Endothelial cell of umbilical vein (primary cell): ENCODE measurements around the gene MAPKBP1. TPM values are rescaled to one million over a fixed set of nuclear protein-coding genes. Genes with fewer than 3 reads are reported as not detected.

ENCODE experiments used
- BruUV-seq: library from RNA; stranded (reverse); fragments of 400-500 nt; replicated peaks from 2 replicates; lab custom pipeline; 2021; lab: Mats Ljungman, UMichigan
- CTCF ChIA-PET: fragments of 300-600, 350-600 bp; sonication (Branson Sonifier 250); formaldehyde crosslinking; loops from one replicate; lab custom pipeline; 2021; ENCODE audit warnings: antibody characterized with exemption, inconsistent platforms; lab: Charles Lee
- POLR2A ChIA-PET: fragments of 300-600, 350-600 bp; sonication (Branson Sonifier 250); formaldehyde crosslinking; loops from one replicate; lab custom pipeline; 2021; ENCODE audit warnings: antibody characterized with exemption, inconsistent platforms; lab: Charles Lee
- DNase-seq: peaks from one replicate; pipeline ENCODE4 v3.0.0-alpha.2; 2011; ENCODE audit warnings: low read depth, low spot score
- FAIRE-seq: peaks from 2 replicates; lab custom pipeline; 2011; peaks lifted over from hg19 to GRCh38; lab: Jason Lieb, UNC
- H2AFZ ChIP-seq: 2 replicates; pipeline ENCODE4 v1.6.0; 2012; ENCODE audit warnings: low read depth, low read length, control low read depth, inconsistent platforms
- H3K27ac ChIP-seq: 2 replicates; pipeline ENCODE4 v1.5.1; 2011; ENCODE audit warnings: low read depth, mild to moderate bottlenecking, control low read depth, low read length, moderate library complexity; ENCODE audit not compliant: insufficient read depth
- H3K27me3 ChIP-seq, 2 experiments: 2 replicates each; pipeline versions ENCODE4 v1.6.0 to v1.6.1; 2011; ENCODE audit warnings: low read length in 2 of 2, mixed read lengths in 1 of 2; ENCODE audit not compliant: control insufficient read depth in 2 of 2, insufficient read depth in 2 of 2
- H3K36me3 ChIP-seq, 2 experiments: 2 replicates in 1 of 2; 3 replicates in 1 of 2; pipeline ENCODE4 v1.5.1; 2011; ENCODE audit warnings: low read length in 2 of 2, mild to moderate bottlenecking in 1 of 2, moderate library complexity in 1 of 2; ENCODE audit not compliant: control insufficient read depth in 2 of 2, insufficient read depth in 2 of 2; ENCODE audit errors: extremely low read depth in 1 of 2
- H3K4me1 ChIP-seq: 3 replicates; pipeline ENCODE4 v1.5.1; 2011; ENCODE audit warnings: mild to moderate bottlenecking, low read length; ENCODE audit not compliant: control insufficient read depth, insufficient read depth; ENCODE audit errors: extremely low read depth
- H3K4me2 ChIP-seq: 2 replicates; pipeline ENCODE4 v1.6.1; 2011; ENCODE audit warnings: low read length, control low read depth, mixed read lengths; ENCODE audit not compliant: insufficient read depth
- H3K4me3 ChIP-seq, 3 experiments: fragments of 200-600 bp in 1 of 3; sonication (generic), shearing (Covaris generic) in 1 of 3; replicated peaks in 1 of 3; 2 replicates each; pipeline ENCODE4 v1.5.1; 2011 to 2016; ENCODE audit warnings: control low read depth in 3 of 3, low read length in 3 of 3, mild to moderate bottlenecking in 2 of 3, inconsistent platforms in 1 of 3, low read depth in 1 of 3, moderate library complexity in 1 of 3; ENCODE audit not compliant: insufficient read depth in 1 of 3
- H3K79me2 ChIP-seq: 2 replicates; pipeline ENCODE4 v1.6.0; 2012; ENCODE audit warnings: low read length, inconsistent platforms; ENCODE audit not compliant: control insufficient read depth, insufficient read depth
- H3K9ac ChIP-seq: replicated peaks from 2 replicates; pipeline ENCODE3; 2011; ENCODE audit warnings: low read length, control low read depth; ENCODE audit not compliant: insufficient read depth; ENCODE audit errors: extremely low read depth
- H3K9me1 ChIP-seq: replicated peaks from 3 replicates; pipeline ENCODE4 v1.6.0; 2011; ENCODE audit warnings: mild to moderate bottlenecking, low read length; ENCODE audit not compliant: control insufficient read depth, insufficient read depth; ENCODE audit errors: extremely low read depth
- H3K9me3 ChIP-seq: replicated peaks from 2 replicates; pipeline ENCODE4 v1.5.1; 2012; ENCODE audit warnings: low read length, inconsistent platforms; ENCODE audit not compliant: control insufficient read depth, insufficient read depth
- H4K20me1 ChIP-seq: replicated peaks from 2 replicates; pipeline ENCODE3; 2011; ENCODE audit warnings: mild to moderate bottlenecking, low read length; ENCODE audit not compliant: control insufficient read depth, insufficient read depth; ENCODE audit errors: extremely low read depth
- EZH2 ChIP-seq: IDR thresholded peaks from 2 replicates; pipeline ENCODE4 v1.6.1; 2012; ENCODE audit warnings: borderline replicate concordance, low read depth, mild to moderate bottlenecking, moderate library complexity, low read length, inconsistent platforms; ENCODE audit not compliant: severe bottlenecking
- FOS ChIP-seq: IDR thresholded peaks from 2 replicates; pipeline ENCODE4 v1.6.1; 2011; ENCODE audit warnings: mild to moderate bottlenecking, low read length, moderate library complexity, borderline replicate concordance; ENCODE audit not compliant: insufficient read depth
- GATA2 ChIP-seq: IDR thresholded peaks from 2 replicates; pipeline ENCODE4 v1.7.0; 2011; ENCODE audit warnings: low read depth, mild to moderate bottlenecking, moderate library complexity, mixed read lengths, low read length; ENCODE audit not compliant: insufficient read length, insufficient read depth
- JUN ChIP-seq: IDR thresholded peaks from 2 replicates; pipeline ENCODE4 v1.6.1; 2011; ENCODE audit warnings: borderline replicate concordance, low read depth; ENCODE audit not compliant: insufficient read length, insufficient read depth
- MAX ChIP-seq: IDR thresholded peaks from 2 replicates; pipeline ENCODE4 v1.6.1; 2011; ENCODE audit not compliant: insufficient read depth, insufficient read length
- MYC ChIP-seq: IDR thresholded peaks from one replicate; pipeline ENCODE4 v1.6.1; 2011; ENCODE audit warnings: mild to moderate bottlenecking, low read depth, low read length
- POLR2A ChIP-seq: IDR thresholded peaks from 2 replicates; pipeline ENCODE4 v1.6.1; 2012; ENCODE audit warnings: low read depth, mild to moderate bottlenecking, control low read depth, low read length
- POLR2AphosphoS5 ChIP-seq: IDR thresholded peaks from 2 replicates; pipeline ENCODE4 v1.6.1; 2012; ENCODE audit warnings: low read depth, mild to moderate bottlenecking, control low read depth, low read length, moderate library complexity; ENCODE audit not compliant: insufficient read depth
- dilution Hi-C: fragments of 300-500 bp; cut with MboI; formaldehyde crosslinking; loops from one replicate; pipeline ENCODE4 v1.15.0; 2019; ENCODE audit warnings: low sequenced_read_pairs; ENCODE audit not compliant: extremely low pct_ligation_motif_present
- intact Hi-C: fragments of 100-400 bp; cut with micrococcal nuclease; formaldehyde crosslinking; loops from one replicate; pipeline ENCODE4 v1.10.0; 2022
- polyA plus RNA-seq, 4 experiments: library from polyadenylated mRNA; depleted of rRNA in 3 of 4; stranded (reverse) in 3 of 4; unstranded in 1 of 4; fragments of >200 nt; gene quantifications; 2 replicates each; pipeline versions ENCODE4 v1.2.1 to v1.2.3, GENCODE V29; 2011 to 2012; ENCODE audit warnings: missing spikeins in 1 of 4
- total RNA-seq: library from RNA; stranded (reverse); gene quantifications from 2 replicates; pipeline ENCODE4 v1.2.3, GENCODE V29; 2021
- TF ChIP-seq, protein P1 (sequence below), 2 donors: IDR thresholded peaks; 1 replicate in 1 of 2; 2 replicates in 1 of 2; pipeline ENCODE4 v1.5.1; 2011; ENCODE audit warnings: low read length in 2 of 2, mild to moderate bottlenecking in 2 of 2, moderate library complexity in 2 of 2, control low read depth in 1 of 2, inconsistent platforms in 1 of 2, low read depth in 1 of 2; ENCODE audit not compliant: insufficient read depth in 1 of 2; ENCODE audit errors: extremely low read depth in 1 of 2

The MAPKBP1 gene
- total and polyA plus RNA-seq, 2 donors (not counting 3 experiments of a cell fraction or from before 2014, with no cell fraction given) = 12.3 to 55.8 TPM

- H3K4me3 ChIP-seq = no peak overlapping the region
- no TSS peak for BruUV-seq
Observed at GRCh38 chr15:41852736-41853590, 78.7 kb downstream of the MAPKBP1 start.

More at GRCh38 chr15:41852736-41853590, 78.7 kb downstream of the MAPKBP1 start:
- Histone ChIP-seq H3K27ac (no peak overlapping the region), H3K36me3 (peaks cover 6 to 50% of the 10 kb centered on the region in 2 experiments), H3K27me3 (no peaks in the 10 kb centered on the region), H3K4me2 (no peak overlapping the region), H3K9me3 (no peaks in the 10 kb centered on the region), H4K20me1 (no peaks in the 10 kb centered on the region), H3K4me1 (no peaks in the 10 kb centered on the region), H3K9me1 (no peaks in the 10 kb centered on the region), H2AFZ (no peak overlapping the region), H3K79me2 (no peaks in the 10 kb centered on the region), H3K9ac (no peak overlapping the region)
- intact Hi-C loops (no loop called here), dilution Hi-C loops (no loop called here)
- CTCF ChIA-PET = interaction anchor here (1.8 to 3.2 kb wide), 2 partner anchors 11 to 52 kb away, joined by 5 to 12 read pairs; no protein-coding TSS in a partner anchor
- DNase-seq (no peak), FAIRE-seq (no peak)
- POLR2A ChIA-PET = no interaction called here
- TF ChIP-seq JUN (no peak), MAX (no peak), POLR2A (no peak), EZH2 (no peak), FOS (no peak), POLR2AphosphoS5 (no peak), MYC (no peak), GATA2 (no peak)
- TF ChIP-seq, protein P1, sequence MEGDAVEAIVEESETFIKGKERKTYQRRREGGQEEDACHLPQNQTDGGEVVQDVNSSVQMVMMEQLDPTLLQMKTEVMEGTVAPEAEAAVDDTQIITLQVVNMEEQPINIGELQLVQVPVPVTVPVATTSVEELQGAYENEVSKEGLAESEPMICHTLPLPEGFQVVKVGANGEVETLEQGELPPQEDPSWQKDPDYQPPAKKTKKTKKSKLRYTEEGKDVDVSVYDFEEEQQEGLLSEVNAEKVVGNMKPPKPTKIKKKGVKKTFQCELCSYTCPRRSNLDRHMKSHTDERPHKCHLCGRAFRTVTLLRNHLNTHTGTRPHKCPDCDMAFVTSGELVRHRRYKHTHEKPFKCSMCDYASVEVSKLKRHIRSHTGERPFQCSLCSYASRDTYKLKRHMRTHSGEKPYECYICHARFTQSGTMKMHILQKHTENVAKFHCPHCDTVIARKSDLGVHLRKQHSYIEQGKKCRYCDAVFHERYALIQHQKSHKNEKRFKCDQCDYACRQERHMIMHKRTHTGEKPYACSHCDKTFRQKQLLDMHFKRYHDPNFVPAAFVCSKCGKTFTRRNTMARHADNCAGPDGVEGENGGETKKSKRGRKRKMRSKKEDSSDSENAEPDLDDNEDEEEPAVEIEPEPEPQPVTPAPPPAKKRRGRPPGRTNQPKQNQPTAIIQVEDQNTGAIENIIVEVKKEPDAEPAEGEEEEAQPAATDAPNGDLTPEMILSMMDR (IDR thresholded peaks at IDR 0.05; ENCODE audit: extremely low read depth in 1 of 2, insufficient read depth in 1 of 2, low read depth in 1 of 2, low read length in 2 of 2) = no peak
